ENCODE results near the gene ANXA3. TPM values are rescaled to one million over a fixed set of nuclear protein-coding genes. Genes with fewer than 3 reads are reported as not detected.

Gene ANXA3
- total RNA-seq, 6 donors from 2014 or later = 113 to 484 (median 269) TPM

DNA sequence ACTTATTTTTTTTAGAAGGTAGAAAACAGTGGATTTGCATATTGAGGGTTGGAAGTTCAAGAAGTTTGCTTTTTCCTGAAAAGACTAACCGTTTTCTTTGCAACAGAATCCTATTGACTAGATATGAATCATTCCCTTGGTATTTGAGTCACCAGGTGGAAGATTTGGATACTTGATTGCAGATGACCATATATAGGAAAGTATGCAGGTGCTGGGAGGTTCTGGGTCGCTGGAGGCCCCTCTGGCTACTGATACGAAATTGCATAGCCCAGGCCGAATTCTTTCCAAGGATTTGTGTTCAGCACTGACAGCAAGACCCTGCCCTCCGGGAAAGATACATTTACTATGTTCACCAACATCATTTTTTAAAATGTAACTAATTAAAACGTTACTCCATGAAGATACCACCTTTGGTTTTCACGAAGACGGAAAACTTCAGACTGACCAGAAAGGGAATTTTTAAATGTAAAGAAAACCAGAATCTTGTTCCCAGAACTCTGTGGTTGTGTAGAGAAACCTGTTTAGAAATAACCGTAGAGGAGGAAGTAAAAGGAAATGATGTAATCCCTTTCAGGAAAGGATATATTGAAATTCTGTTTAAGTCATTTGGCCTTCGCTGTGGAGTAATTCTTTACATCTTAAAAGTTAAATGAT lies 946 bp downstream of the ANXA3 start:
- H3K4me1 ChIP-seq = peaks cover 9 to 34% (median 28%) of the 10 kb centered on the region in 4 donors
- H3K4me3 ChIP-seq = peak overlapping the region; percentile 14 to 63 (median 58)
- peak overlapping the region; percentile 87 to 92 (median 92) for H3K27ac ChIP-seq
- ATAC-seq (ENCODE audit: low FRiP score in 2 of 2) (peak; percentile 62 to 64), DNase-seq (no peak)
- TF ChIP-seq EP300 (IDR thresholded peaks at IDR 0.05) = no peak
- no peak for TF ChIP-seq POLR2AphosphoS5 (IDR thresholded peaks at IDR 0.05)
- TF ChIP-seq POLR2A (IDR thresholded peaks at IDR 0.05) = no peak
- TF ChIP-seq, protein P1, sequence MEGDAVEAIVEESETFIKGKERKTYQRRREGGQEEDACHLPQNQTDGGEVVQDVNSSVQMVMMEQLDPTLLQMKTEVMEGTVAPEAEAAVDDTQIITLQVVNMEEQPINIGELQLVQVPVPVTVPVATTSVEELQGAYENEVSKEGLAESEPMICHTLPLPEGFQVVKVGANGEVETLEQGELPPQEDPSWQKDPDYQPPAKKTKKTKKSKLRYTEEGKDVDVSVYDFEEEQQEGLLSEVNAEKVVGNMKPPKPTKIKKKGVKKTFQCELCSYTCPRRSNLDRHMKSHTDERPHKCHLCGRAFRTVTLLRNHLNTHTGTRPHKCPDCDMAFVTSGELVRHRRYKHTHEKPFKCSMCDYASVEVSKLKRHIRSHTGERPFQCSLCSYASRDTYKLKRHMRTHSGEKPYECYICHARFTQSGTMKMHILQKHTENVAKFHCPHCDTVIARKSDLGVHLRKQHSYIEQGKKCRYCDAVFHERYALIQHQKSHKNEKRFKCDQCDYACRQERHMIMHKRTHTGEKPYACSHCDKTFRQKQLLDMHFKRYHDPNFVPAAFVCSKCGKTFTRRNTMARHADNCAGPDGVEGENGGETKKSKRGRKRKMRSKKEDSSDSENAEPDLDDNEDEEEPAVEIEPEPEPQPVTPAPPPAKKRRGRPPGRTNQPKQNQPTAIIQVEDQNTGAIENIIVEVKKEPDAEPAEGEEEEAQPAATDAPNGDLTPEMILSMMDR (IDR thresholded peaks at IDR 0.05) = no peak
- peaks cover 0 to 14% (median 2%) of the 10 kb centered on the region in 4 donors for H3K36me3 ChIP-seq
- H3K27me3 ChIP-seq = no peaks in the 10 kb centered on the region
- H3K9me3 ChIP-seq = no peaks in the 10 kb centered on the region
- WGBS, 2 donors = 30 to 51% methylated on average over 10 of the region's 10 CpGs

DNA sequence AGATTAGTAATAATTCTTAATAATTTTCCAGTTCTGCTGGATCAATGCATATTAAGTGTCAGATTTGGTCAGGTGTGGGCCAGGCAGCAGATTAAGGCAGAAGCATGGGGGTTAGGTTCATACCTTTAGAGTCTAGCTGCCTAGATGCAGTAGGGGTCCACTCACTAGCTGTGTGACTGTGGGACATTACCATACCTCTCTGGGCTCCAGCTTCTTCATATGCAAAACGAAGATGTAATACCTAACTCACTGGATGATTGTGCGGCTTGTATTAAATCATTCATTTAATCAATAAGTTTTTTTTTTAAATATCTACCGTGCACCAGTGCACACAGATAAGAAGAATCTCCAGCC lies 1.4 kb downstream of the ANXA3 start:
- TF ChIP-seq POLR2AphosphoS5 (IDR thresholded peaks at IDR 0.05) (no peak), EP300 (IDR thresholded peaks at IDR 0.05) (no peak), POLR2A (IDR thresholded peaks at IDR 0.05) (no peak)
- TF ChIP-seq, protein P1 (IDR thresholded peaks at IDR 0.05) = no peak
- H3K4me1 ChIP-seq = peaks cover 14 to 39% (median 33%) of the 10 kb centered on the region in 4 donors
- H3K9me3 ChIP-seq = no peaks in the 10 kb centered on the region
- no peaks in the 10 kb centered on the region for H3K27me3 ChIP-seq
- peaks cover 0 to 14% (median 2%) of the 10 kb centered on the region in 4 donors for H3K36me3 ChIP-seq
- DNase-seq = no peak
- WGBS, 2 donors = 70 to 82% methylated on average over 3 of the region's 3 CpGs
- peak in 1 of 2 donors; percentile 9 for ATAC-seq (ENCODE audit: low FRiP score in 2 of 2)
- H3K4me3 ChIP-seq = peak overlapping the region in 3 of 4 donors; percentile 55 to 63 (median 61)
- H3K27ac ChIP-seq = peak overlapping the region; percentile 87 to 92 (median 92)

DNA sequence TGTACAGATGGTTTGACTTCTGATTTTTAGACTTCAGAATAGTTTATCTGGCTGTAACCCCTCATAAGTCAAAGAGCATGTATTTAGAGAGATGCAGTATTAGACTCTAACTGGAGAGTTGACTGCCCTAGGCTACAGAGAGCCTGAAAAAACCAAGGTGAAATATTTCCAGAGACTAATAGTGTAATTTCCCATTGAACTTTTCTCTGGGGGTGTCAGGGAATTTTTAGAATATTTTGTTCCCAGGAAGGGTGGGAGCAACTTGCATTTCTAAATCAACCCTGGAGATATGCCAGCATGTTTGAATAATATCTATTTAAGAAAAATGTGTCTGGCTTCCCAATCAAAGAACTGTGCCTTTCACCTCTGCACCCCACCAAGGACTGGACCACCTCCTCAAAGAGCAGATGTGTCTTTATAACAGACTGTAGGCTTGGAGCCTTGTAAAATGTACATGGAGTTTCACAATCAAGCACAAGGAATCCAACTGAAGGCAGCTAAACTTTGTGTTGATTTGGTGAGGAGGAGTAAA lies 2.0 kb downstream of the ANXA3 start:
- no peaks in the 10 kb centered on the region for H3K27me3 ChIP-seq
- TF ChIP-seq EP300 (IDR thresholded peaks at IDR 0.05) = no peak
- no peak for TF ChIP-seq POLR2AphosphoS5 (IDR thresholded peaks at IDR 0.05)
- no peak for TF ChIP-seq POLR2A (IDR thresholded peaks at IDR 0.05)
- TF ChIP-seq, protein P1 (IDR thresholded peaks at IDR 0.05) = no peak
- no peaks in the 10 kb centered on the region for H3K9me3 ChIP-seq
- H3K27ac ChIP-seq = peak overlapping the region; percentile 87 to 92 (median 92)
- H3K36me3 ChIP-seq = peaks cover 0 to 14% (median 2%) of the 10 kb centered on the region in 4 donors
- peak overlapping the region in 2 of 4 donors; percentile 61 to 63 for H3K4me3 ChIP-seq
- H3K4me1 ChIP-seq = peaks cover 15 to 44% (median 34%) of the 10 kb centered on the region in 4 donors
- DNase-seq (no peak), ATAC-seq (ENCODE audit: low FRiP score in 2 of 2) (no peak)

DNA sequence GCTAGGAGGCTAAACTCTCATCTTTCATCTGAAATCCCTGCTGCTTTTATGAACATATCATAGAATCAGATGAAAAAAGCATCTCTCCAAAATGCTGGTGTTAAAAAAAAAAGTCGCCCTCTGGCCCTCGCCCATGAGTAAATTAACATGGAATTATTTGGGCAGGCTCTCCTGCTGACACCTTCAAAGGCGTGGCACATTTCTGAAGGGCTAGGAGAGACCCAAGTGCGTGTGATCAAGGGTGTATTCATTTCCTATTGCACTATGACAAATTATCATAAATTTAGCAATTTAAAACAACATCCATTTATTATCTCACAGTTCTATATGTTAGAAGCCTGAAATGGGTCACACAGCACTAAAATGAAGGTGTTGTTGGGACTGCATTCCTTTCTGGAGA lies 5.1 kb downstream of the ANXA3 start:
- ATAC-seq (ENCODE audit: low FRiP score in 2 of 2) = no peak
- Histone ChIP-seq H3K27ac (peak overlapping the region; percentile 32 to 79 (median 39)), H3K4me1 (peaks cover 32 to 67% (median 56%) of the 10 kb centered on the region in 4 donors)

More for the DNA sequence above, 5.1 kb downstream of the ANXA3 start:
- no peak for DNase-seq
- H3K4me3 ChIP-seq = no peak overlapping the region
- H3K36me3 ChIP-seq = peaks cover 0 to 18% (median 2%) of the 10 kb centered on the region in 4 donors
- WGBS, 2 donors = 68 to 81% methylated on average over 4 of the region's 4 CpGs
- no peaks in the 10 kb centered on the region for H3K27me3 ChIP-seq
- no peak for TF ChIP-seq EP300 (IDR thresholded peaks at IDR 0.05)
- TF ChIP-seq, protein P1 (IDR thresholded peaks at IDR 0.05) = no peak
- no peak for TF ChIP-seq POLR2AphosphoS5 (IDR thresholded peaks at IDR 0.05)
- TF ChIP-seq POLR2A (IDR thresholded peaks at IDR 0.05) = no peak
- no peaks in the 10 kb centered on the region for H3K9me3 ChIP-seq
